ENCODE data around the gene GRAMD1B. TPM values are rescaled to one million over a fixed set of nuclear protein-coding genes. Genes with fewer than 3 reads are reported as not detected.

The GRAMD1B gene
- total and polyA plus RNA-seq, 8 donors: 3.3 to 7.4 (median 4.8) TPM

DNA sequence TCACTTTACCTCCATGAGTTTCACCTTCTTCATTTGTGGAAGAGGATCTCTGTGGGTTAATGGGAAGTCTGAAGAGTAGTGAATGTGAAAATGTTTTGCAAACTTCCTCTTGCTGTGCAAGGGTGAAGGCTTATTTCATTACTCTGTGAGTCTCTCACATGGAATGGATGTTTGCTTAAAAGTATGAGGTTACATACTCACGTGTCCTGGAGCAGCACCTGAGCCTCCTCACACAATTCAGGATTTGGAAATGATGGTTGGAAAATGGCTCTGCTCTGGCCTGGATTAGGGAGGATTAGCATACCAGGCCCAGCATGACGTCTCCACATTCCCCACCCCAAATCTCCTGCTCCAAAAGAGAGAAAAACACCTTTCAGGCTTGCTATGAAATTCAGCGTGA lies 4.8 kb downstream of the GRAMD1B start:
- no peak overlapping the region for H3K4me3 ChIP-seq
- TF ChIP-seq, protein P1, sequence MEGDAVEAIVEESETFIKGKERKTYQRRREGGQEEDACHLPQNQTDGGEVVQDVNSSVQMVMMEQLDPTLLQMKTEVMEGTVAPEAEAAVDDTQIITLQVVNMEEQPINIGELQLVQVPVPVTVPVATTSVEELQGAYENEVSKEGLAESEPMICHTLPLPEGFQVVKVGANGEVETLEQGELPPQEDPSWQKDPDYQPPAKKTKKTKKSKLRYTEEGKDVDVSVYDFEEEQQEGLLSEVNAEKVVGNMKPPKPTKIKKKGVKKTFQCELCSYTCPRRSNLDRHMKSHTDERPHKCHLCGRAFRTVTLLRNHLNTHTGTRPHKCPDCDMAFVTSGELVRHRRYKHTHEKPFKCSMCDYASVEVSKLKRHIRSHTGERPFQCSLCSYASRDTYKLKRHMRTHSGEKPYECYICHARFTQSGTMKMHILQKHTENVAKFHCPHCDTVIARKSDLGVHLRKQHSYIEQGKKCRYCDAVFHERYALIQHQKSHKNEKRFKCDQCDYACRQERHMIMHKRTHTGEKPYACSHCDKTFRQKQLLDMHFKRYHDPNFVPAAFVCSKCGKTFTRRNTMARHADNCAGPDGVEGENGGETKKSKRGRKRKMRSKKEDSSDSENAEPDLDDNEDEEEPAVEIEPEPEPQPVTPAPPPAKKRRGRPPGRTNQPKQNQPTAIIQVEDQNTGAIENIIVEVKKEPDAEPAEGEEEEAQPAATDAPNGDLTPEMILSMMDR (IDR thresholded peaks at IDR 0.05): no peak
- peaks cover 0 to 28% of the 10 kb centered on the region in 2 donors for H3K4me1 ChIP-seq
- no peaks in the 10 kb centered on the region for H3K36me3 ChIP-seq
- no peaks in the 10 kb centered on the region for H3K9me3 ChIP-seq
- ATAC-seq (no peak), DNase-seq (no peak)
- intact Hi-C loops (cut with DNase I): no loop called here
- peaks cover 9 to 29% of the 10 kb centered on the region in 2 donors for H3K27me3 ChIP-seq
- peak overlapping the region in 1 of 2 donors; percentile 45 for H3K27ac ChIP-seq

GRCh38 chr11:123437236-123437979 lies 7.3 kb downstream of the GRAMD1B start:
- ATAC-seq (no peak), DNase-seq (no peak)
- Histone ChIP-seq H3K27me3 (peaks cover 0 to 4% of the 10 kb centered on the region in 2 donors), H3K4me3 (no peak overlapping the region), H3K9me3 (no peaks in the 10 kb centered on the region), H3K27ac (no peak overlapping the region), H3K4me1 (peaks cover 0 to 12% of the 10 kb centered on the region in 2 donors), H3K36me3 (no peaks in the 10 kb centered on the region)
- intact Hi-C loops (cut with DNase I): no loop called here
- TF ChIP-seq, protein P1 (IDR thresholded peaks at IDR 0.05): no peak

- H3K27me3 ChIP-seq: peaks cover 0 to 3% of the 10 kb centered on the region in 2 donors
- H3K4me3 ChIP-seq: no peak overlapping the region
- DNase-seq (no peak), ATAC-seq (no peak)
- no peak overlapping the region for H3K27ac ChIP-seq
- H3K36me3 ChIP-seq: no peaks in the 10 kb centered on the region
- TF ChIP-seq, protein P1 (IDR thresholded peaks at IDR 0.05): no peak
- intact Hi-C loops (cut with DNase I): no loop called here
- H3K4me1 ChIP-seq: peaks cover 0 to 12% of the 10 kb centered on the region in 2 donors
- H3K9me3 ChIP-seq: no peaks in the 10 kb centered on the region
These were observed 8.1 kb downstream of the GRAMD1B start for GRCh38 chr11:123438131-123438627.

GRCh38 chr11:123439616-123440015 lies 9.5 kb downstream of the GRAMD1B start:
- TF ChIP-seq, protein P1 (IDR thresholded peaks at IDR 0.05): no peak
- H3K36me3 ChIP-seq: no peaks in the 10 kb centered on the region
- DNase-seq (no peak), ATAC-seq (no peak)
- H3K27me3 ChIP-seq: peaks cover 0 to 3% of the 10 kb centered on the region in 2 donors
- no peak overlapping the region for H3K27ac ChIP-seq
- no peak overlapping the region for H3K4me3 ChIP-seq
- intact Hi-C loops (cut with DNase I): no loop called here
- H3K9me3 ChIP-seq: no peaks in the 10 kb centered on the region
- H3K4me1 ChIP-seq: peaks cover 0 to 13% of the 10 kb centered on the region in 2 donors

DNA sequence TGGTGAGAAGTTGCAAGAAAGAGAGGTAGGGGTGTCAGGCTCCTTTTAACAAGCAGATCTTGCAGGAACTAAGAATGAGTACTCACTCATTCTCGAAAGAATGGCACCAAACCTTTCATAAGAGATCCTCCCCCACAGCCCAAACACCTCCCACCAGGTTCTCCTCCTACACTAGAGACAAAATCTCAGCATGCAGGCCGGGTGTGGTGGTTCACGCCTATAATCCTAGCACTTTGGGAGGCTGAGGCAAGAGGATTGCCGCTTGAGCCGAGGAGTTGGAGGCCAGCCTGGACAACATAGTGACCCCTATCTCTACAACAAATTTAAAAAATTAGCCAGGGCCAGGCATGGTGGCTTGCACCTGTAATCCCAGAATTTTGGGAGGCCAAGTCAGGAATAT lies 11.1 kb downstream of the GRAMD1B start:
- intact Hi-C loops (cut with DNase I): no loop called here
- Histone ChIP-seq H3K36me3 (no peaks in the 10 kb centered on the region), H3K9me3 (no peaks in the 10 kb centered on the region), H3K27me3 (peaks cover 0 to 3% of the 10 kb centered on the region in 2 donors), H3K4me1 (peaks cover 0 to 6% of the 10 kb centered on the region in 2 donors), H3K4me3 (no peak overlapping the region), H3K27ac (no peak overlapping the region)
- ATAC-seq: no peak
- TF ChIP-seq, protein P1 (IDR thresholded peaks at IDR 0.05): no peak
- DNase-seq: no peak

Data from left lung (tissue), 10 donors.